ENCODE results near the gene SNF8.

The SNF8 gene

DNA sequence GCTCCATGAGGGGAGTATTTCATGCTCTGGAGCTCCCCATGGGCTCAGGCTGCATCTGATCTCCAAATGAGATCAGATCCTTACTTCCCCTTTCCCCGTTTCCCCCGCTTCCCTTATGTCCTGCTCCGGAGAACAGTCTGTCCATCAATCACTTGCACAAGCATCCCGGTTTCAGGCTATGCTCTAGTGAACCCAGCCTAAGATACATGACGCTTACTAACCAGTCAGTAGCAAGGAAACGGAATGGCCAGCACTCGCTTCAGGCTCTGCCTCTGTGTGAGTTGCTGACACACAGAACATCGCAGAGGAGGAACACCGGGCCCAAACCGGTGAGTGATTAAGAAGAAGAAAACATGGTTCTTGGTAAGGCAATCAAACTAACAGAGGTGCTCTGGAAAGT, 61.5 kb downstream of the SNF8 start:
- DNase-seq (ENCODE audit: low spot score): no peak

DNA sequence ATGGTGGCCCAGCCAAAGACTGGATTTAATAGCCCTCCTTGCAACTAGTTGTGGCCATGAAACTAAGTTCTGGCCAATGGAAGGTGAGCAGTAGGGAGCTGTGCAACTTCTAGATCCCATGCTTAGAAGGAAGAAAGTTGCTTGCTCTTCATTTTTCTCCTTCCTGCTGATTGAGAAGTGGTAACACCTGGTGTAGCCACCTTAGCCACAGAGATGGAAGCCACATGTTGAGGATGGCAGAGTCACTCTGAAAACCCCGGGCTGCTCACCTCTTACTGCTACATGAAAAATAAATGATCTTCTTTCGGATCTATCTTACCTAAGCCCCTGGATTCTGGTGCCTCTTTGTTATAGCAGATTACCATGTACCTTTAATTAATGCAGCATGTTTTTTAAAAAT, 62.4 kb downstream of the SNF8 start:
- no peak for DNase-seq (ENCODE audit: low spot score)
